ENCODE data around the gene TXNL4A.
"Not testable (repeated sequence)": the region's sequence is repeated elsewhere in the genome, so short reads cannot be mapped to it uniquely, and the experiment has no call there.

Gene TXNL4A, protein sequence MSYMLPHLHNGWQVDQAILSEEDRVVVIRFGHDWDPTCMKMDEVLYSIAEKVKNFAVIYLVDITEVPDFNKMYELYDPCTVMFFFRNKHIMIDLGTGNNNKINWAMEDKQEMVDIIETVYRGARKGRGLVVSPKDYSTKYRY

DNA sequence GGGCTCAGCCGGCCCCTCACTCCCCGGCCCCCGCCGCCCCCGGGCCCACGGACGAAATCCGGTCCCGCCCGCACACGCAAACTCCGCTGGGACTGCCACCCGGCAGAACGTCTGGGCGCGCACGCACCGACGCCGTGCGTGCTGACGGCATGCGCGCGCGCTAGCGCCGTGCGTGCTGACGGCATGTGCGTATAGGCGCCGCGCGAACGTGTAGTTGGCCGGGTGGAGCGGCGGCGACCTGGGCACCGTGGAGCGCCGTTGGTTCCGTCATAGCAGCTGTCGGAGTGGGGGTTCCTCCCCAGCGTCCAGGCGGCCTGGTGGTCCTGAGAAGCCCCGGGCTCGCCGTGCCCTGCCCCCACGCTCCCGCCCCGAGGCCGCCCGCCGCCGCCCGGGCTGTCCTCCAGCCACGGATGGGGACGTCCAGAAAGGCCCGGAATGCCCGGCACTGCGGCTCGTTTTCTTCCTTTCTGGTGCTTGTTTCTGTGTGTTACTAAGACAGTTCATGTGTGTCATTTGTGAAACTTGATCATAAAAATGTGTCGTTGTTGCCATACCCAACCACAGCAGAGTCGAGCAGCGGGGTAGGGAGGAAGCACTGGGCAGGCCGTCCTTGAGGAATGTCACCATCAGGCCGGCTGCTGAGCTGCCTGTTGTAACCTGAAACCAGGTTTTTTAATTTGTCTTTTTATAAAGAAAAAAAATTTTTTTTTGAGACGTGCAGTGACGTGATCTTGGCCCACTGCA lies at the start of gene TXNL4A:
TSS of gene TXNL4A (minus strand) at position 113 of the 744 bp plus-strand sequence. CDS start 171 bp downstream, outside the sequence.
- Histone ChIP-seq H3K27me3 (ENCODE audit: control insufficient read depth, insufficient read depth, low read length) (no peaks in the 10 kb centered on the region), H3K4me3 (ENCODE audit: low read length) (peak within 1 kb of the TSS; percentile 96), H3K27ac (ENCODE audit: low read depth, low read length) (peak within 1 kb of the TSS; percentile 97), H3K4me1 (ENCODE audit: control insufficient read depth, insufficient read depth, low read length) (peaks cover 14% of the 10 kb centered on the region), H3K9ac (ENCODE audit: low read length) (peak within 1 kb of the TSS; percentile 92), H3K36me3 (ENCODE audit: control insufficient read depth, insufficient read depth, low read length) (no peaks in the 10 kb centered on the region)

DNA sequence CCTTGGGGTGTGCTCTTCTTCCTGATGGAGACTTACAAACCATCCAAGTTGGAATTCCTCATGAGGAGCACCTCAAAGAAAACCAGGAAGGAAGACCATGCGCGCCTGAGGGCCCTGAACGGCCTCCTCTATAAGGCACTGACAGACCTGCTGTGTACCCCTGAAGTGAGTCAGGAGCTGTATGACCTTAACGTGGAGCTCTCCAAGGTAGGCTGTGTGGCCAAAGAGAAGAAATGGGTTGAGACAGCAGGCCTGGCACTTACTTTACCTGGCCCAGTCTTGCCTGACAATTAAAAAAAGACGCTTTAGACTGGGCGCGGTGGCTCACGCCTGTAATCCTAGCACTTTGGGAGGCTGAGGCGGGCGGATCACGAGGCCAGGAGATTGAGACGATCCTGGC lies 48.9 kb upstream of the TXNL4A start:
- no peak overlapping the region for H3K9ac ChIP-seq (ENCODE audit: low read length)
- H3K36me3 ChIP-seq (ENCODE audit: control insufficient read depth, insufficient read depth, low read length) = peaks cover 3% of the 10 kb centered on the region
- no peaks in the 10 kb centered on the region for H3K27me3 ChIP-seq (ENCODE audit: control insufficient read depth, insufficient read depth, low read length)
- H3K4me3 ChIP-seq (ENCODE audit: low read length) = no peak overlapping the region
- peaks cover 7% of the 10 kb centered on the region for H3K4me1 ChIP-seq (ENCODE audit: control insufficient read depth, insufficient read depth, low read length)
- H3K27ac ChIP-seq (ENCODE audit: low read depth, low read length) = no peak overlapping the region

DNA sequence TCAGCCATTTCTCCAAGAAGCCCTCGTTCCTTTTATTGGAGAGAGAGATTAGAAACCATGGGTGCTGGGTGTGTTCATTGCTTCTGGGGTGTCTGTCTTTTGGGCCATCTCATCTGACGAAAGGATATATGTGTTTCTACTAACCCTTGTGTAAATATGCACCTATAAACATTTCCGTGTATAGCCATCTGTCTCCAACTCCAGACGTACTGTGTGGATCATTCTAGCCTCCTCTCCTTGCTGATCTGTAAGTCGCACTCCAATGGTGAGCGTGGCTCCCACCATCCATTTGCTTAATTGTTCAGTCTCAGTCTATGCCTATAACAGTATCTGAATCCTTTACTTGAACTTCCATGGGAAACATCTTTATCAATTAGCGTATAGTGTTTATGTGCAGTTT lies 47.6 kb upstream of the TXNL4A start:
- Histone ChIP-seq H3K36me3 (ENCODE audit: control insufficient read depth, insufficient read depth, low read length) (peaks cover 3% of the 10 kb centered on the region), H3K4me3 (ENCODE audit: low read length) (no peak overlapping the region), H3K4me1 (ENCODE audit: control insufficient read depth, insufficient read depth, low read length) (peaks cover 7% of the 10 kb centered on the region), H3K9ac (ENCODE audit: low read length) (no peak overlapping the region), H3K27me3 (ENCODE audit: control insufficient read depth, insufficient read depth, low read length) (no peaks in the 10 kb centered on the region), H3K27ac (ENCODE audit: low read depth, low read length) (no peak overlapping the region)

DNA sequence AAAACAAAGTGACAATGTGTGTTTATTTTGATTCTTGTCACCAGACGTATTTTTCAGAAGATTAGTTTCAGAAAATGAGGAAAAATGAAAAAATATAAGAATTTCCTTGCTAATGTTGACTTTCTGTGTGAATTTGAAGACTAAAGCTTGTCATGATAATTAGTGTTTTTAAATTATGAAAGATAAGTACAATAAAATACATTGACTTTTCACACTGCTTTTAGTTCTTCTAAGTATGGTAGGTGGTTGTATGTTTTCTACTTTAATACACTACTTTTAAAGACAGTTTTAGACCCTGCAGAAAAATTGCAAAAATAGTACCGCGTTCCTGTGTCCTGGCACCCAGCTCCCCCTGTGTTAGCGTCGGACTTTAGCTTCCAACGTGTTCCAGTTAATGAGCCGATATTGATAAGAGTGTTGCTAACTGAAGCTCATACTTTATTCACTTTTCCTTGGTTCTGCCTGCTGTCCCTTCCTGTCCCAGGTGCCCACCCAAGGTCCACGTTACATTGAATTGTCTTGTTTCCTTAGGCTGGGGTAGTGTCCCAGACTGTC lies 46.6 kb upstream of the TXNL4A start:
- peak overlapping the region; percentile 51 for H3K9ac ChIP-seq (ENCODE audit: low read length)
- H3K27ac ChIP-seq (ENCODE audit: low read depth, low read length) = peak overlapping the region; percentile 81
- peaks cover 3% of the 10 kb centered on the region for H3K36me3 ChIP-seq (ENCODE audit: control insufficient read depth, insufficient read depth, low read length)
- H3K27me3 ChIP-seq (ENCODE audit: control insufficient read depth, insufficient read depth, low read length) = no peaks in the 10 kb centered on the region
- peak overlapping the region; percentile 91 for H3K4me3 ChIP-seq (ENCODE audit: low read length)
- H3K4me1 ChIP-seq (ENCODE audit: control insufficient read depth, insufficient read depth, low read length) = peaks cover 7% of the 10 kb centered on the region

DNA sequence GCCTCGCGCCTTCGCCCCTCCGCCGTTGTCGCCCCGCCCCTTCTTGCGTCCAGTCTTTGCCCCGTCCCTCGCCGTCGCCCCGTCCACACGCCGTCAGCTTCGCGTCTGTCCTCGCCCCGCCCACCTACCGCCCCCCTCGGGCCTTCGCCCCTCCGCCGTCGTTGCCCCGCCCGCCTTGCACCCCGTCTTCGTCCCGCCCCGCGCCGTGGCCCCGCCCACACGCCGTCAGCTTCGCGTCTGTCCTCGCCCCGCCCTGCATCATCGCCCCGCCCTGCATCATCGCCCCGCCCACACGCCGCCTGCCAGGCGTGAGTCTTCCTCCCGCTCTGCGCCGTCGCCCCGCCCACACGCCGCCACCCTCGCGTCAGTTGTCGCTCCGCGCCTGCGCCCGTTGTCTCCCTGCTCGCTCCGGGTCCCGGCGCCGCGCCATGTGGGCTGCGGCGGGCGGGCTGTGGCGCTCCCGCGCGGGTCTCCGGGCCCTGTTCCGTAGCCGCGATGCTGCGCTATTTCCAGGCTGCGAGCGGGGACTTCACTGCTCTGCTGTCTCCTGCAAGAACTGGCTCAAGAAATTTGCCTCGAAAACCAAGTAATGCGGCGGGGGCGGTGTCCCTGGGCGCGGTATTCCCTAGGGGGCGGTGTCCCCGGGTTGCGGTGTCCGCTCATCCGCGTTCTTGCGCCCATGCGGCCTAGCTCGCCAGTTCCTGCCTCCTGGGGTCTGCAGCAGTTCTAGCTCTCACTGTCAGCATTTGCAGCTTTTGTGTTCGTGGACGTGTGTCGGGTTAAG lies 45.9 kb upstream of the TXNL4A start, which contains the start of gene RBFA:
TSS of gene RBFA (plus strand) at position 367 of the 784 bp plus-strand sequence. CDS start at position 429, 62 bp downstream.
- peak within 1 kb of the TSS; percentile 91 for H3K4me3 ChIP-seq (ENCODE audit: low read length)
- H3K27ac ChIP-seq (ENCODE audit: low read depth, low read length) = peak within 1 kb of the TSS; percentile 81
- peak within 1 kb of the TSS; percentile 60 for H3K9ac ChIP-seq (ENCODE audit: low read length)
- H3K27me3 ChIP-seq (ENCODE audit: control insufficient read depth, insufficient read depth, low read length) = no peaks in the 10 kb centered on the region
- peaks cover 7% of the 10 kb centered on the region for H3K4me1 ChIP-seq (ENCODE audit: control insufficient read depth, insufficient read depth, low read length)
- H3K36me3 ChIP-seq (ENCODE audit: control insufficient read depth, insufficient read depth, low read length) = peaks cover 3% of the 10 kb centered on the region

DNA sequence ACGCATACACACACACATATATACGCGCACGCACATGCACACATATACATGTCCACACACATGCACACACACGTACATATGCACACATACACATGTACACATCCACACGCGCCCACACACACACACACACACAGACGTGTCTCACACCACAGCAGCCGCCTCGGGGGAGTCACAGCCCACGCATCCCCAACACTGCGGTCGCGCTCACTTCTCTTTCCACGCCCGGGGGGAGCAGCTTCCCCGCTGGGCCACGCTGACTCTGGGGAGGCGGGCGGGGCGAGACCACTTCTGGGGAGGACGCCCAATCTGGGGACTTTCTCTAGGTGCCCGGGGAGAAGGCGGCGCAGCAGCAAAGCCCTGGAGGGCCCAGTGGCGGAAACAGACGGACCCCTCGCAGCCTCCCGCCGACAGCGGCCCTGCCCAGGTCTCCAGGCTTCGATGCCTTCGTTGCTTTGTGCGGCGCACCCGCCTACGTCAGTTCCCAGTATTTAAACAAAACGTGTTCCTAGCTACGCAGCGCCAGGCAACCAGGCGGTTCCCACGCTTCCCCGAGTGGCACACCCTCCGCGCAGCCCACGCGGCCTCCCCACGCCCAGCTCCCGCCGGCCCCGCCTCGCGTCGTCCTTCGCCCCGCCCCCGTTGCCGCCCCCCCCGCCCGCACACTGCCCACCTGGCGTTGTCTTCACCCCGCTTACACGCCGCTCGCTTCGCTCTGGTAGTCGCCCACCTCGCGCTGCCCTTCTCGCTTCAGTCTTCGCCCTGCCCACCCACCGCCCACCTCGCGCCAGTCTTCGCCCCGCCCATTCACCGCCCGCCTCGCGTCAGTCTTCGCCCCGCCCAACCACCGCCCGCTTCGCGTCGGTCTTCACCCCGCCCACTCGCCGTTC lies 45.1 kb upstream of the TXNL4A start:
- Histone ChIP-seq H3K36me3 (ENCODE audit: control insufficient read depth, insufficient read depth, low read length) (peaks cover 3% of the 10 kb centered on the region), H3K27me3 (ENCODE audit: control insufficient read depth, insufficient read depth, low read length) (no peaks in the 10 kb centered on the region), H3K9ac (ENCODE audit: low read length) (peak overlapping the region; percentile 60), H3K27ac (ENCODE audit: low read depth, low read length) (peak overlapping the region; percentile 81), H3K4me3 (ENCODE audit: low read length) (peak overlapping the region; percentile 75), H3K4me1 (ENCODE audit: control insufficient read depth, insufficient read depth, low read length) (peaks cover 7% of the 10 kb centered on the region)

DNA sequence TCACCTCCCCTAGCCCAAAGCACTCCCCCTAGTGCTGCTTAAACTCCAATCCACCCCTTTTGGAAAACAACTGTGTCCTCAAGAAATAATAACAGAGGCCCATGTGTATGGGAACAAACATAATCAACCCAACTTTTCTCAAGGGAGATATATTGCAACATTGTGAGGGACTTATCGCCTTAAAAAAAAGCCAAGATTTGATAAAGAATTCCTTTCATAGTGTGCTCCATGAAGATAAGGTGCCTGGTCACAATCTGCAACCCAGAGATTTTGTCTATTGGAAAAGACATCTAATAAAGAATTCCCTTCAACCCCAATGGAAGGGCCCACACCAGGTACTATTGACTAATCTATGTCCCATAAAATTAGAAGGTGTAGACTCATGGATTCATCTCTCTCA lies 41.3 kb upstream of the TXNL4A start:
- no peaks in the 10 kb centered on the region for H3K4me1 ChIP-seq (ENCODE audit: control insufficient read depth, insufficient read depth, low read length)
- no peaks in the 10 kb centered on the region for H3K27me3 ChIP-seq (ENCODE audit: control insufficient read depth, insufficient read depth, low read length)
- H3K4me3 ChIP-seq (ENCODE audit: low read length) = no peak overlapping the region
- no peak overlapping the region for H3K9ac ChIP-seq (ENCODE audit: low read length)
- H3K36me3 ChIP-seq (ENCODE audit: control insufficient read depth, insufficient read depth, low read length) = no peaks in the 10 kb centered on the region
- H3K27ac ChIP-seq (ENCODE audit: low read depth, low read length) = no peak overlapping the region

DNA sequence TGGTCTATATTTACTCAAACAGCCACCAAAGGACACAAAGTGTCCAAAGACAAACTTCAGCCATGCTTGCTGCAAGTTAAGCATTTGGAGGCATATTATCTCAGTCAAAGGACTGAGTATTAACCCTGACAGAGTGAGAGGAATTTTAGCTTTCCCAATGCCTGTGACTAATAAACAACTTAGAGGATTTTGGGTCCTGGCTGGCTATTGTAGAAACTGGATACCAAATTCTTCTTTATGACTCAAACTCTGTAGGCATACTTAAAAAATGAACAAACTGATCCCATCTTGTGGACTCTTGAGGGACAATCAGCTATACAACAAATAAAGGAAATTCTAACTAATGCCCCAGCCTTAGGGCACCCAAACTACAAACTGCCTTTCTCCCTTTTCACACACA lies 39.4 kb upstream of the TXNL4A start:
- not testable (repeated sequence) for H3K27ac ChIP-seq (ENCODE audit: low read depth, low read length); H3K27me3 ChIP-seq (ENCODE audit: control insufficient read depth, insufficient read depth, low read length); H3K36me3 ChIP-seq (ENCODE audit: control insufficient read depth, insufficient read depth, low read length); H3K4me3 ChIP-seq (ENCODE audit: low read length); H3K4me1 ChIP-seq (ENCODE audit: control insufficient read depth, insufficient read depth, low read length); H3K9ac ChIP-seq (ENCODE audit: low read length)

DNA sequence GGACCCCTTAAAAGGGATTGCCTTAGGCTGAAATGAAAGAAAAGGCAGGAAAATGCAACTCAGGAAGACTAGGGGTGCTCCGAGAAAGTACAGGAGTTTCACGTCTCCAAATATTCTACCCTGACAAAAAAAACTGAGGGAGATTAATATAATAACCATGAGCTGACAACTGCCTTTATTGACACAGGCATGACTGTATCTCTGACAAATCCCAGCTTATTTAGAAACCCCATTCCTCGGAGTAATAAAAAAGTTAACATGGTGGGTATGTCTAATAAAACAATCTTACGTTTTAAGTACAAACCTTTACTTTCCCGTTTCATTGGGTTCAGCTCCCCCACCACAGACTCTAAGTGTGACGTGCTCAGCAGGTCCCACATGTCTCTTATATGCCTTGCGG lies 38.0 kb upstream of the TXNL4A start:
- no peaks in the 10 kb centered on the region for H3K36me3 ChIP-seq (ENCODE audit: control insufficient read depth, insufficient read depth, low read length)
- H3K9ac ChIP-seq (ENCODE audit: low read length) = no peak overlapping the region
- no peak overlapping the region for H3K4me3 ChIP-seq (ENCODE audit: low read length)
- H3K27ac ChIP-seq (ENCODE audit: low read depth, low read length) = no peak overlapping the region
- no peaks in the 10 kb centered on the region for H3K27me3 ChIP-seq (ENCODE audit: control insufficient read depth, insufficient read depth, low read length)
- no peaks in the 10 kb centered on the region for H3K4me1 ChIP-seq (ENCODE audit: control insufficient read depth, insufficient read depth, low read length)

DNA sequence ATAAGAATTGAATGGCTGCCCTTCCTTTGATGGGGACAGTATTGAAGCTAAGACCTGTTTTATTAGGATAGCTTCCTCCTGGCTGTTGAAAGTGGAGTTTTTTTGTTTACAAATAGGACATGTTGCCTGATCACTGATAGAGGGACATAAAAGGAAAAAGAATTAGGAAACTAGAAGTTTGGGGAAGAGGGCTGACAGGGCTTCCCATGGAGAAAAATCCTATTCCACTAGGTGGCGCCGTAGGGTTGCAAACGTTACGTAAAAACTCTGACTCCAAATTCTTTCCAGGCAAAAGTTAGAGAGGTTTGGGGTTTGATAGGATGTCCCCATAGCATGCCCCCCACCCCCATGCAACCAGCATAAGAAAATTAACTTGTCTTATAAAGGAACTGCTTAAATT lies 34.8 kb upstream of the TXNL4A start:
- H3K4me3 ChIP-seq (ENCODE audit: low read length) = no peak overlapping the region
- no peak overlapping the region for H3K9ac ChIP-seq (ENCODE audit: low read length)
- H3K36me3 ChIP-seq (ENCODE audit: control insufficient read depth, insufficient read depth, low read length) = no peaks in the 10 kb centered on the region
- no peaks in the 10 kb centered on the region for H3K27me3 ChIP-seq (ENCODE audit: control insufficient read depth, insufficient read depth, low read length)
- H3K27ac ChIP-seq (ENCODE audit: low read depth, low read length) = no peak overlapping the region
- no peaks in the 10 kb centered on the region for H3K4me1 ChIP-seq (ENCODE audit: control insufficient read depth, insufficient read depth, low read length)

DNA sequence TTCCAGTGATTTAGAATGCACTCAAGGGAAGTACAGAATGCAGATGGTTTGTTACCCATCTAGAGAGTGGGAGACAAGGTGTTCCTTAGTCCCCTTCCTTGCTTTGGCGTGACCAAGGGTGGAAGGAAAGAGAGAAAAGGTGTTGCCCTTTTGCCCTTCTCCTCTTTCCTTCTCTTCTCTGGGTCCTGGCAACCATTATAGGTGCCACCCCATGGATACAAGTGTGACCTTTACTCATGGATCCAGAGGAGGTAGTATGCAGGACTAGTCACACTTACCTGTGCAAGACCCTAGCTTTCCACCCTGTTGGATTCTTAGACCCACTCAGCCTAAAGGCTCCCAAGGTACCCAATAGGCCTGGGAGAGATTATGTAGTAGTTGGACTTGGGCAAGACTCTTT lies 34.2 kb upstream of the TXNL4A start:
- H3K4me1 ChIP-seq (ENCODE audit: control insufficient read depth, insufficient read depth, low read length) = no peaks in the 10 kb centered on the region
- no peaks in the 10 kb centered on the region for H3K36me3 ChIP-seq (ENCODE audit: control insufficient read depth, insufficient read depth, low read length)
- H3K27me3 ChIP-seq (ENCODE audit: control insufficient read depth, insufficient read depth, low read length) = no peaks in the 10 kb centered on the region
- H3K9ac ChIP-seq (ENCODE audit: low read length) = no peak overlapping the region
- no peak overlapping the region for H3K4me3 ChIP-seq (ENCODE audit: low read length)
- H3K27ac ChIP-seq (ENCODE audit: low read depth, low read length) = no peak overlapping the region
